NB4 (cell line): ENCODE results near the gene SLC7A11.
"Not testable (repeated sequence)": the region's sequence is repeated elsewhere in the genome, so short reads cannot be mapped to it uniquely, and the experiment has no call there.

Experiments
- DNase-seq: peaks from one replicate; pipeline ENCODE4 v3.0.0; 2010; ENCODE audit warnings: low read depth
- H3K4me3 ChIP-seq: one replicate; pipeline ENCODE4 v1.5.1; 2011; ENCODE audit warnings: mild to moderate bottlenecking, low read depth, low read length, moderate library complexity
- CTCF ChIP-seq: IDR thresholded peaks from one replicate; pipeline ENCODE4 v1.5.1; 2012; ENCODE audit warnings: low read depth, low read length
- MAX ChIP-seq: IDR thresholded peaks from 2 replicates; pipeline ENCODE4 v1.6.1; 2011; ENCODE audit warnings: low read depth, low read length
- MYC ChIP-seq: IDR thresholded peaks from 2 replicates; pipeline ENCODE4 v1.6.1; 2011; ENCODE audit warnings: low read depth, low read length
- POLR2A ChIP-seq: IDR thresholded peaks from 2 replicates; pipeline ENCODE4 v1.6.1; 2011; ENCODE audit warnings: mild to moderate bottlenecking; ENCODE audit not compliant: insufficient read length; ENCODE audit errors: extremely low read depth

The SLC7A11 gene

GRCh38 chr4:138243369-138243768 is 1.2 kb upstream of the SLC7A11 start:
- no peak overlapping the region for H3K4me3 ChIP-seq
- DNase-seq, result no peak
- TF ChIP-seq CTCF, result no peak
- no peak for TF ChIP-seq POLR2A
- no peak for TF ChIP-seq MYC
- no peak for TF ChIP-seq MAX

- TF ChIP-seq POLR2A, result no peak
- no peak for TF ChIP-seq MYC
- TF ChIP-seq MAX, result no peak
- TF ChIP-seq CTCF, result no peak
- H3K4me3 ChIP-seq, result peak overlapping the region; percentile 62
- DNase-seq, result no peak
Observed at GRCh38 chr4:138242834-138243156, 646 bp upstream of the SLC7A11 start.

DNA sequence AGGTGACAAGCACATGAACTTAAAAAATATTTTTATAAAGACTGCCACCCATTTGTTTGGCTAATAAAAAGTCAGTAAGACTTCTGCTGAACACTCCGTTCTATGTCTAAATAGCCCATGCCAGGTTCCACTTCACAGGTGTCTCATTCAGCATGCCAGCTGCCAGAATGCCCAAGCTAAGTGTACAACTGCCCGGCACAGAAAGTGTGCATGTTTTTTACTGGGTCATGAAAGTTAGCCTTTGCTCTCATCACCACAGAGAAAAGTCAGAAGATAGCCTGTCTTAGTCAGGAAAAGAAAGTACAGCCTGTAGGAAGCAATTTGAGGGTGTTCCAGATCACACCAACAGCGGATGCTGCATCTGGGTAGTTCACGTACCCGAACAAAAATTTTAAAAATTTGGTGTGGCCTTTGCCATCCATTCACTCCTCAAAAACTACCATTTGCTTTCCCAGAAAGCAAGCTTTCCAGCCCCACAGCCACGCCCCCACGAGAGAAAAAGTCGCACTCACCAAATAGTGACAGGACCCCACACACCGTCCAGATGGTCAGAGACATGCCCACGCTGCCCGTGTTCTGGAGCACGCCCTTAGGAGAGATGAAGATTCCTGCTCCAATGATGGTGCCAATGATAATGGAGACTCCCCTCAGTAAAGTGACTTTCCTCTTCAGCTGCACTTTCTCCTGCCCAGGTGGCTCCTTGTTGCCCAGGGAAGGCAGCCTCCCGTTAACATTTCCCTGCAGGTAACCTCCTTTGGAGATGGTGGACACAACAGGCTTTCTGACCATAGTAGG is 671 bp downstream of the SLC7A11 start:
- DNase-seq, result peak; percentile 44
- TF ChIP-seq MAX (no peak), CTCF (no peak), MYC (no peak), POLR2A (no peak)
- H3K4me3 ChIP-seq, result peak overlapping the region; percentile 77

DNA sequence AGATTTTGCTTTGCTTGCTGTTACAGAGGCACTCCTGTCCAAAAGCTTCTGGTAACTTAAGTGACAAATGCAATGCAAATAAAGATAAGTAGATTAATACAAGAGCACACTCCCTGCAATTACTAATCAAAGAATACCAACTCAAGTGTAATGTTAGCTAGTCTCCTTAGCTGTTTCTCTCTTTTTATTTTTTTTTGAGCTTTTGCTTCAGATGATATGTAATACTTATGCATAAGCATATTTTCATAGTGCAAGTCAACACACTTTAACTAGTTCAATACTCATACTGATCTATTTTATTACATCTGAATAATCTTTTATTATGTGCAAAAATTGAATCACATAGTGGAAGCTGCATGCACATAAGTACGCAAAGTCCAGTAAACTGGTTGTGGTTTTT is 2.7 kb downstream of the SLC7A11 start:
- DNase-seq, result no peak
- peak overlapping the region; percentile 77 for H3K4me3 ChIP-seq
- TF ChIP-seq CTCF (no peak), POLR2A (no peak)

GRCh38 chr4:138238521-138239292 is 3.4 kb downstream of the SLC7A11 start:
- H3K4me3 ChIP-seq, result peak overlapping the region; percentile 77
- TF ChIP-seq POLR2A (no peak), CTCF (no peak), MYC (no peak), MAX (no peak)
- no peak for DNase-seq

DNA sequence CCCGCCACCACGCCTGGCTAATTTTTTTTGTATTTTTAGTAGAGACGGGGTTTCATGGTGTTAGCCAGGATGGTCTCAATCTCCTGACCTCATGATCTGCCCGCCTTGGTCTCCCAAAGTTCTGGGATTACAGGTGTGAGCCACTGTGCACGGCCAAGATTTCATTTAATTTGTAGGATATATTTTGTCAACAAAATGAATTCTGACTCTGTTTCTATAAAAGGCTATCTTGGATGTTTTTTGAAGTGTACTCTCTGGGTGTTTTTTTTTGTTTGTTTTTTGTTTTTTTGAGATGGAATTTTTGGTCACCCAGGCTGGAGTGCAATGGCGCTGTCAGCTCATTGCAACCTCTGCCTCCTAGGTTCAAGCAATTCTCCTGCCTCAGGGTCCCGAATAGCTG is 5.0 kb downstream of the SLC7A11 start:
- not testable (repeated sequence) for H3K4me3 ChIP-seq, DNase-seq
